ENCODE data around the gene ALDH1L1.

ALDH1L1 gene

DNA sequence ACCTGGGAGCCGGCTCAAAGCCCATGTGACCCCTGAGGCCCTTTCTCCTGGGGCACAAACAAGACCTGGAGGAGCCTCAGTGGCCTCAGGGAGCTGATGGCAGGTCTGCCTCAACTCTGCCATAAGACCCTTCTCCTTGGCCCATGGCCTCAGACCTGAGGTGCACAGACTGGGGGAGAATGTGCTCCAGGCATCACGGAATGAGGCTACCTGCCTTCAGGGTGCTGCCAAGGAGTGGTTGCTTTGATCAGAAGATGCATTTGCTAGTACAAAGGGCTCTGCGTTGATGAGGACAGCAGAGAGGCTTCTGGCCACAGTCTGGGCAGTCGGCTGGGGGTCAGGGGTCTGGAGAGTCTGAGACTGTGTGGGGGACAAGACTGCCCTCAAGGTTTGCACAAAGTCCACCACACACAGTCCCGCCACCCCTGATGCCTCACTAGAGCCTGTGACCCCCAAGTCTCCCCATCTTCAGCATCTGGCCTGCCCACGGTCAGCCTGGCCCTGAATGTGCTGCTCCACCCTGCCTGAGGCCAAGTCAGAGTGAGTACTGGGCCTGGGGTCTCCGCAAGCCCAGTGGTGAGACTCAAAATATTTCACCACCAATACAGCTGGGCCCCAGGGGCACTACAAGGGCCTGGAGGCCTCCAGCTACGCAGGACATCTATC lies 26.6 kb downstream of the ALDH1L1 start:
- DNase-seq: no peak

DNA sequence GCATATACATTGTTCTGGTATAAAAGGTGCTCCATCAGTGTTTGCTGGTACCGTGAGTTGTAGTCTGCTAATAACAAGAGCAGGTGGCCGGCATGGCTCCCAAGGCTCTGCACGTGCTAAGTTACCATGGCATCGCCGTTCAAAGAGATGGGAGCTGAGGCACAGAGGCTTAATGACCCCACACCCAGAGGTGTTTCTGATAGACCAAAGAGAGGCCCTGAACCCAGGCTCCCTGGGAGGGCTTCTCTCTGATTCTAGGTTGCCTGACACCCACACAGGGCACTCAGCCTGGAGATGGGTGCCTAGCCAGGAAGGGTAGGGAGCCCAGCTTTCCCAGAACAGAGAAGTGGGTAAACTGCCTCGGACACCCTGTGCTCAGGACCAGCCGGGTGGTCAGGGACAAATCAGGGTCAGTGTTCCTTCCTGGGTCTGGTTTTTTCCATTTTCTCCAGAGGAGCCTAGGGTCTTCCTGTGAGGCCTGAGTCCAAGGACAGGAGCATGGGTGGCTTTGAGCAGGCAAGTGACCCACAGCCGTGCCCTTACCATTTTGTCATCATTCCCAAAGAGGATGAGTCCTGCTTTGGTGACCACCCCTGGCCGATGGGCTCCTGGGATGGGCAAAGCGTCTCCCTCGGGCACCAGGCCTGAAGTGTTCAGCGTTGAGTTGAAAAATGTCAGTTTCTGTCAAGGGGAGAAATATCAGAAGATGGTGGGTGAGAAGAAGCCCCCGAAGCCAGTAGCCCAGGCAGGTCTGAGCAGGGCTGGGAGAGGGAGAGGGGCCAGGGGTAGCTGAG lies 27.3 kb downstream of the ALDH1L1 start:
- no peak for DNase-seq

DNA sequence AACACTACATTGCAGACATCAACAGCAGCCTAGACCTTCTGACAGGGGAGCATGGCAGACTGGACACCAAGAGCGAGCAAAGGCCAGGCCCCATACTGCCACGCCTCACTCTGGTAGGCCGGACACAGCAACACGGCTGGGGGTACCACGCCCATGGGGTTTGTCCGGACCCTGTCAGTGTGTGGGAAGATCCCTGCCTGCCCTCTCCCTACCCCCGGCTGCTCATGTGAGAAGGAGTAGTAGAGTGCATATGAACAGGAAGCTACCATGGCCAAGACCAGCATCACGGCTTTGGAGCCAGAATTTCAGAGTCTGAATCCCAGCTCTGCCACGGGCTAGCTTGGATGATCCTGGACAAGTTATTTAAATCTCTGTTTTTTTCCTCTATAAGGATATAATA lies 27.9 kb downstream of the ALDH1L1 start:
- DNase-seq: no peak

DNA sequence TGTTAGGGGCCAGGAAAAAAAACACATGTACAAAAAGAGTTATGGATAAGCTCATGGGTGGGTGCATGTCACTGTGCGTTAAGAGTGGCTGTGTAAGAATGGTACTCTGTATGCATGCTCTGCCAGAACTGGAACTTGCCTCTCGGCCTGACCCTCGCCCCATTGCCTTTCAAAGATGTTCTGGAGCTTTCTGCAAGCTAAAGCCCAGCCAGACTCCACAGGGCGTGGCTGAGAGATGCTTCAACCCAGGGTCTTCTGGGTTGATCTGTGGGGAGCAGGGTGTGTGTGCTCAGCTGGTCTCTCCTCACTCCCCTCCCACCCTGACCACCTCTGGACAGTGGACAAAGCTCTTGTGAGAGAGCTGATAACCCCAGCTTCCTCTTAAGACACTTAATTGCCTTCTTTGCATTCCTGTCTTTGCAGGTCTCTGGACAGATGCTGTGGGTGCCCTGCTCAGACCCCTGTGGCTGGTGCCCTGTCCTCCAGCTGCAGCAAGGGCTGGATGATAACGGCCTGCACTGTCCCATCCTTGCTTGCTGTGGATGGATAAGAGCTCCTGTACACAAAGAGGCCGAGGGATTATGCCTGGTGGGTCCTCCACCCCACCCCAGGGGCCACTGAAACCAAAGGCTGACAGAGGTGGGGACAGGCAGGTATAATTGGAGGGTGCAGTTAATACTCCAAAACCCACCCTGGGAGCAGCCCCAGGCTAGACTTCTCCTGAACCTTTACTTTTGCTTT lies 28.7 kb downstream of the ALDH1L1 start:
- DNase-seq: no peak

DNA sequence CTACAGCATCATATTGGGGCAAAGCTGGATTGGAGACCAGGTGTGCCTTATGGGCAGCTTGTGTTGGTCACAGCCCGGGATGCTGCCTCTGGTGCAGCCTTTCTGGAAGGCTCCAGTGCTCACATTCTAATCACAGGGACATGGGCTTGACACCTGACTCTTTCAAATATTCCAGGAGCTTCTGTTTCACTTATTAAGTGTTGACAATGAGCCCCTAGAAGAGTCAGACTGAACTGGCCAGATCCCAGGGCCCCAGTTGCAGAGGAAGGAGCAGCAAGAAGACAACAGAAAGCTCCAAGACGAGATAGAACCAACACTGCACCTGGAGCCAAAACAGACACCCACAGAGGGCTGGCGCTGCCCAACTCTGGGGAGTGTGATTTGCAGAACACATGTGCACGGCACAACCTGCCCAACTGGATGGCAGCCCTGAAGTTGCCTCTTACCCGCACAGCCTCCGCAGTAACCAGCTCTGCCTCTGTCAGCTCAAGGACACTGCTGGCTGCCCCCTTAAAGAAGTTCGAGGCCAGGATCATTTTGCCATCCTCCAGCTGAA lies 30.3 kb downstream of the ALDH1L1 start:
- no peak for DNase-seq

DNA sequence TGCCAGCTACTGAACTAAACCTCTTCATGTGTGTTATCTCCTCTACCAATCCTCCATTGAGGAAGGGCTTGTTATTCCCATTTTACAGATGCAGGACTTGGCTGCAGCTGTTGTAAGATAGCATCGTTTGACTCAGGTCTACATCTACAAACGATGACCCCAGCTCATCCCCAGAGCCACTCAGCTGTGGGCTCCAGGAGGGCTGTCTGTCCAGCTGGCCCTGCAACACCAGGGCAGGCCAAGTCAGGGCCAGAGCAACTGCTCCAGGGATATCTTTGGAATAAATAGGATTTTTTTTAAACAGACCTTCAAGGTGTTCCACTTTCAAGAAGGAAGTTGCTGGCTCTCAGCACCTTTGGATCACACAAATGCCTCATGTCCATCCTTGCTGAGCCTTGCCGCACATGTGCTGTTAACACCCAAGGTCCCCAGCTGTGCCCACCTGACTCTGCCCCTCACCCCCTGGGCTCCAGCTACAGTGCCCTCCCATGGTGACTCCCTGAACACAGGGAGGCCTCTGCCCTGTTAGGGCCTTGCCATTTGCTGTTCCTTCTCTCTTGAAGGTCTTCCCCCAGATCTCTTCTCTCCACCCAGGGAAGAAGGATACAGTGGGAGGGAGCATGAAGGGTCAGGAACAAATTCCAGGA lies 31.0 kb downstream of the ALDH1L1 start:
- DNase-seq: no peak

DNA sequence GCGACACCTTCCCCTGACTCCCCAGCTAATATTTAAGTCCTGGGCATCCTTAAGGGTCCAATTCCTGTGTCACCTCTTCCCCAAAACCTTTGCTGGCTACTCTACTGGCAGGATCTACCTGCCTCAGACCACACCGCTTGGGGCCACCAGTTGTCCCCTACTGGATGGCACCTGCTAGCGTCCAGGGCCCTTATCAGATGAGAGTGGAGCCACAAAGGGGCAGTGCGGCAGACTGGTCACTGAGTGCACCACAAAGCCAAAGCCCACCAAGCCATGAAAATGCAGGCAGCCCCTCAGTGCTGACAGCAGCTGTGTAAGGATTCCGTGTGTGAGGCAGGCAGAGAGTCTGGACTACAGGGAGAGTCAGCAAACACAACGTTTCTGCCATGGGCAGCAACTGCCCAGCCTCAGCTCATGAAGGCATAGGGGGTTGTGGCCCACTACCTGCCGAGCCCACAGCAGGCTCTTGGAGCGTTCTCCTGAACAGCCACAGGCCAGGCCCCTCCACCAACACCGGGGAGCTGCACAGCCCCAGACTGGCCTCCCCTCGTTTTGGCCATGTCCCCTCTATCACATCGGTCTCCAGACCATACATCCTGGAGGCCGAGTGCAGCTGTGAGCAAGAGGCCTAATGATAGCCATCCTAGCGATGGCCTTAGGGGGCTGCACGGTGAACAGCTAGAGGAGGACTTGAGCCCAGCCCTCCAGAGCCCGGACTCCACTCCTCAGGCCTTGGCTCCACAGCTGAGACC lies 32.3 kb downstream of the ALDH1L1 start:
- DNase-seq: no peak

DNA sequence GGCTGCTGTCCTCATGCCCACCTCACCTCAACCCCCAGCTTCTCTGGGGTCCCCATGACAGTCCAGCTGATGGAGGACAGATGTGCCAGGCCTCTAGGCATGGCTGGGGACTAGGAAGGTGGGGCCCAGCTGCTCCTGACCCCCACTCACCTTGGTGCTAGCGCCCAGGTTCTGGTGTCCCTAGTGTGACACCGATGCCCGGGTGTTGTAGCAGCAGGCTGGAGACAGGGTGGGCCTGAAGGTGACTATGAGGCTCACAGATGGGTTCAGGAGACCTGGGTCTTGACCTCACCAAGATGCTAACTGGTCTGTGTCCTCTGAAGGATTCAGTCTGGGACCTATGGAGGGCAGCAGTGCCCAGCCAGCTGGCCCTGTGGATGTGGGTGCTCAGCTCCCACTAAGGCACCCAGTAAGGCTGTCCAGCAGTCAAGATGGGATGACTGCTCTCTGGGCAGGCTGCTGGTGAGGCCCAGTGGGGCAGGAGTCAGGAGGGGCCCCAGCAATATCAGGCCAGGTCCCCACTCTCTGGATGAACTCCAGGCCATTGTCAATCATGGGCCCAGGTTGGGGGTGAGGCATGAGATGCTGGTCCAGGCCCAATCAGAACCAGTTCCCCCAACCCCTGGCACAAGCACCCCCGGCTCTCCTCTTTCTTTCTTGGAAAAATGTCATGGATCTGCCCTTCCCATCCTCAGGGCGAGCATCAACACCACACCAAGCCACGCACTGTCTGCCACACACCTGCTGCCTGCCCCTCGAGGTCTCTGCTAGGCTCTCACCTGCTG lies 33.0 kb downstream of the ALDH1L1 start:
- DNase-seq: no peak

DNA sequence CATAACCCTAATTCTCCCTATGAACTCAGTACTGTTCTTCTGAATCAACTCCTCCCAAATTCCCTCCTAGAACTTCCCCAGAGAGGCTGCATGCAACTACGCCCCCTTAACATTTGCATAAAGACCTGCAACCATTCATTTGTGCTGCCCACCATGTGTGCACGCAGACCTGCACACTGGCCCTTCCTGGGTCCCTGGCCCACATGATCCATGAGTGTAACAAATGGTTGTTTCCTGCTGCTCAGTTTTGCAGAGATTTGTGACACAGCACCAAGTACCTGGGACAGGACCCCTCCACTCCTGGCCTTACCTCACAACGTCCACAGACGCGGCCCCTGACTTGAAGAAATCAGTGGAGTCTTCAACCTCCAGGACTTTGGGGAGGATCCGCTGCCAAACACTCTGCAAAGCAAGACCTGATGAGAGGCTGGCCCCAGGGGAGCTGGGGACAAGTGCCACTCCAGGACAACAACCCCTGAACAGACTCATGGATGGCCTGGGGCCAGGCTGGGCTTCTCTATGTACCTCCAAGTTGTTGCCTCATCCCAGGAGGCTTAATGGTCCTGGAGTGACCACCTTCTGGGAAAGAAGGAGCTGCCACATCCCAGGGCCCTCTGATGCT lies 33.8 kb downstream of the ALDH1L1 start:
- no peak for DNase-seq

DNA sequence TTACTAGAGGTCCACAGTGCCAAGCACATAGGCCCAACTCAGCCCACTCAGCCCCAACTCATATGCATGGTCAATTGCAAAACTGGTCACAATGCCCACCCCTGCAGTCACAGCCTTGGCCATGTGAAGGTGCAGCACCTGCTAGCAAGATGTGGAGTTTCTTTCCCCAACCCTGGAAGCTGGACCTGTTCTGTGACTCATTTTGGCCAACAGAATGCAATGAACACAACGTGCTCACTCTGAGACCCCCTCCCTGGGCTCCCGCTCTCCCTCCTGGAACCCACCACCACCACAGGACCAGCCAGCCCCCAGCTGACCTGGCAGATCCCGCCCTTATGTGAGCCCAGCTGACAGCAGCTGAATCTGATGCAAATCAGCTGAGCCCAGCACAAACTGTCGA lies 34.4 kb downstream of the ALDH1L1 start:
- DNase-seq: no peak

DNA sequence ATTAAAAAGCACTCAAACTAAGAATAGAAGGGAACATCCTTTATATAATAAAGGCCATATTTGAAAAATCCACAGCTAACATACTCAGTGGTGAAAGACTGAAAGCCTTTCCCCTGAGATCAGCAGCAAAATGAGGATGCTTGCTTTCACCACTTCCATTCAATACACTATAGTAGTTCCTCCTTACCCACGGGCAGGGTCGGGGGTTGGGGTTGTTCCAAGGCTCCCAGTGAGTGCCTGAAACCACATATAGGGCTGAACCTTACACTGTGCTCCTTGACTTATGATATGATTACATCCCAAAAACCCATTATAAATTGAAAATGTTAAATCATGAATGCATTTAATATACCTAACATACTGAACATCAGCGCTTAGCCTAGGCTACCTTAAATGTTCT lies 37.7 kb downstream of the ALDH1L1 start:
- no peak for DNase-seq

DNA sequence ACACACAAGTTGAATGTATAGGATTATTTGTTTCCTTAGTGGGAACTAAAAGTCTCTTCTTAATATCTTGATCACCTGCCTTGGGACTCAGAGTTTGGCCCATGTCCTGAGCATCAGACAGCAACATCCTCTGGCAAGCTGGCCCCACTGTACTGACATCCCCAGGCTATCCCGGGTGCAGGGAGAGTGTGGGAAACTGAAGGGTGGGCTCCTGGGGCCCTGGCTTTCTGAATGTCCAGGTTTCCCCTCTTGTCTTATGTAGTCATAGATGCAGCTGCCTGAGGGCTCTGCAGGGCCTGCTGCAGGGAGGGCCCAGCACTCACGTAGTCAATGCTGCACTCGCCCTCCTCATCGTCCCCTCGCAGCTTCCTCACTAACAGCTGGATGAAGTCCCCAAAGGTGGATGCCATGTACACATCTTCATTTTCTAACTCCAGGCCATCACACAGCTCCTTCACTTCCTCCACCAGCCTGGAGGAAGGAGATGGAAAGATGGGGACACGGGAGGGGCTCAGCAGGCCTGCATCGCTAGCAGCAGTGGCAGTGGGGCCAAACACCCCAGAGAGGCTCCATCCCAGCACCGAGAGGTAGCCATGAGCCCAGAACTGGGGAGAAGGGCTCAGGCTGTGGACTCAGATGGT lies 42.8 kb downstream of the ALDH1L1 start:
- no peak for DNase-seq

DNA sequence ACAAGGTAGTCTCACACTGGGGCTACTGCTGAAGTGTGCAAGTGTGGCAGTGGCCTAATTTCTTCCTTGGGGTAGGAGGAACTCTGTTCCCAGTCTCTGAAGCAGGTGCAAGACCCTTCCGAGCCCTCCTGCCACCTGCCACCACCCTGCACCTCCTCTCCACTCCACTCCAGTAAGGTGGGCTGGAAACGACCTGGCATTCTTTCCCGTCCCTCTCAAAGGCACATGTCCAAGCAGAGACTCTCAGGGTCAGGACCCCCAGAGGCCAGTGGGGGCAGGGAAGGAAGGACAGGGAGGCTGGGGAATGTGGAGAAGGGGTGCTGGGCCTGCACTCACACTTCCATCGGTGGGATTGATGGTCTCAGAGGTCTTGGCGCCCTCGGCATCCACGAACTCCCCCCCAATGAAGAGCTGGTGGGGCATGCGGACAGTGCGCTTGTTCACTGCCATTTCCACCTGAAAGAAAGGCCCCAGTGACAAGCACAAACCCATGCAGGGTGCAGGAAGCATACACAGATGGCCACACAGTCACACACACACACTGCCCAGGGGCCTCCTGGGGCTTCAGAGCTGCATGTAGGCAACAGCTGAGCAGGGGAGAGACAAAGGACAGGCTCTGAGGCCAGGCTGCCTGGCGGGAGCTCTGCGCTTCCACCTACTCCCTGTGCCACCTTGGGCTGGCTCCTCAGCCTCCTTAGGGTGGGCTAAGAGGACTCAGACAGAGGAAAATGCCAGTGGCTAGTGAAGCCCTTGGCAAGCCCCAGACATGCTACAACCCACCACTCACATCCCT lies 43.8 kb downstream of the ALDH1L1 start:
- no peak for DNase-seq

DNA sequence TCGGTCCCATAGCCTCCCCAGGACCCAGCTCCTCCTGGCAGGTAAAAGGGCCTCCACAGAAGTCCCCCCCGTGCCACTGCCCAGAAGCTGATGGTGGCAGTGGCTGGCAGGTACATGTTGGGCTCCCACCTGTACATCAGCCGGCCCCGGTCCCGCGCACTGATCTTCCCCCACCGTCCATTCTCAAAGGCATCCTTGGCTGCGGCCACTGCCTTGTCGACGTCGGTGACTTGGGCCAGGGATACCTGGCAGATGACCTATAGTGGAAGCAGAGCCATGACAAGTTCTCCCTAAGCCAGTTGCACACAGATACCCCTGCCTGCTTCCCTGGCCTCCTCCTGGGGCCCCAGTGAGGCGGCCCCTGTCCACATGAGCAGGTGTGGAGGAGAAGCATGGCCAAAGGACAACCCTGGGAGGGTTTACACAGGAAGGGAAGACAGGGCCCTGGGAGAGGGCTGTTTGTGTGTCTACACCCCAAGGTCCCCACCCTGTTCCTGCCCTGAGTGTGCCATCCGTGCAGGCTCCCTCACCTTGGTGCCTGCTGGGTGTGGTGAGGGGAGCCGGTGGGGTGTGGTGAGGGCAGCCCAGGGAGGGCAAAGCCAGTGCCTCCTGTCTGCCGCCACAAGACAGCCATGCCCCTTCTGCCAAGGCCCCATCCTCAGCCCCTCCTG lies 44.8 kb downstream of the ALDH1L1 start:
- DNase-seq: no peak

DNA sequence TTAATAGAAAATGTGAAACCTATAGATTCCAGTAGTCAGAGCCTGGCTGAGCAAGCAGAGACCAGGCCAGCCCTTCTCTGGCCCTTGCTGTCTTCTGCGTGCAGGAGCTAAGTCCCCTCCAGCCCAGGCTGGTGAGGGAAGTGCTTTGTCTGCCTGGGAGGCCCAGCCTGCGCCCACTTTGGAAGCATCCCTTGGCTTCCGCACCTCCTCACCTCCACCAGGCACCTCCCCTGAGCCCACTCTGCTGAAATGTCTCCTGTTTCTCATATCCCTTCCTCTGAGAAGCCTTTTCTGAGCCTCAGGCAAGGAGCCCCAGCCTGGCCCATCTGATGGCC lies 45.3 kb downstream of the ALDH1L1 start:
- DNase-seq: no peak

DNA sequence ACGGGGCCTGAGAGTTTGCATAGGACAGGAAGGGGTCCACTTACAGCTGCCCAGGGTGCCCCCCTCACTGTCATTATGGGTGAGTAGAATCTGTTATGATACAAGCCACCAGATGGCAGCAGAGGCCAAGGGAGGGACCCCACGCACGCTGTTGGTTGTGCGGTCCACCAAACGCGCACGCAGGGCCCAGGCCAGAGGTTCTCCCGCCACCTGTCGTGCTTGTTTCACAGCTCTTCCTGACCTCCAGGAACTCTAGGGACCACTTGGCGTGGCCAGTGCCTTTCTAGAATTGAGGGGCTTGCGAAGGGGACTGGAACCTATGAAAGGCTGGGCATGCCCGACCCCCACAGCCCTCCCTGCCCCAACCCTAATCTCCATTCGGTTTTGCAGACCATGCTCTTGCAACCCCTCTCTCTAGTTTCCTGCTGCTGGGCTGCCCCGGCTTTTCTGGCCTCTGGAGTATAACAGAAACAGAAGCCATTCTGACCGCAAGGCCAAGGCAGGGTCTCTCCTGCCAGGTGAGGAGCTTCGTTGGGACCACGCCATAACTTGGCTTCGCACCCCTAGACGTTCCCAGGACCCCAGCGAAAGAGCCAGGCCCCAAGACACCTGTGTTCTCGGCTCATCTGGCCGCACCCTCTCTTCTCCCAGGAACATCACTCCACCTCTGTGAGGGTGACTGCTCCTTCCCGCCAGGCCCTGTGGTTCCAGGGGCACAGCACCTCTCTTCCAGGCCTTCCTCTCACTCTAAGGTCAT lies 46.0 kb downstream of the ALDH1L1 start:
- peak; percentile 37 for DNase-seq

DNA sequence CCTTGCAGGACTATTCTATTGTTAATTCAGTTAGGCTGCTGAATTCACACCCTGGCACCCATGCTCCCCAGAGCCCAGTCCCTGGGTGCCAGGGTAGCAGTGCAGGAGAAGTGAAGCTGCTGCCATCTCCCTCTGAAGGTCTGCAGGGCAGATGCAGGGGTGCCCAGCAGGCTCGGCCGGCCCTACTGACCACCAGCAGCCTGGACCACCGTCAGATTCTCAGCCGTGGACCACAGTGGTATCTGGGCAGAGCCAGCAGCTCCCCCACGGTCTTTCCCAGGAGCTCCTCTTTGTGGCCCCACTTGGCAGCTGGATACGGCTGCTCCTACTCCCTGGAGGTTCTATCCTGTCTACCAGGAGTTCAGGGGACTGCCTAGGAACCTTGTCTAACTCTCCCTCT lies 46.8 kb downstream of the ALDH1L1 start:
- no peak for DNase-seq

DNA sequence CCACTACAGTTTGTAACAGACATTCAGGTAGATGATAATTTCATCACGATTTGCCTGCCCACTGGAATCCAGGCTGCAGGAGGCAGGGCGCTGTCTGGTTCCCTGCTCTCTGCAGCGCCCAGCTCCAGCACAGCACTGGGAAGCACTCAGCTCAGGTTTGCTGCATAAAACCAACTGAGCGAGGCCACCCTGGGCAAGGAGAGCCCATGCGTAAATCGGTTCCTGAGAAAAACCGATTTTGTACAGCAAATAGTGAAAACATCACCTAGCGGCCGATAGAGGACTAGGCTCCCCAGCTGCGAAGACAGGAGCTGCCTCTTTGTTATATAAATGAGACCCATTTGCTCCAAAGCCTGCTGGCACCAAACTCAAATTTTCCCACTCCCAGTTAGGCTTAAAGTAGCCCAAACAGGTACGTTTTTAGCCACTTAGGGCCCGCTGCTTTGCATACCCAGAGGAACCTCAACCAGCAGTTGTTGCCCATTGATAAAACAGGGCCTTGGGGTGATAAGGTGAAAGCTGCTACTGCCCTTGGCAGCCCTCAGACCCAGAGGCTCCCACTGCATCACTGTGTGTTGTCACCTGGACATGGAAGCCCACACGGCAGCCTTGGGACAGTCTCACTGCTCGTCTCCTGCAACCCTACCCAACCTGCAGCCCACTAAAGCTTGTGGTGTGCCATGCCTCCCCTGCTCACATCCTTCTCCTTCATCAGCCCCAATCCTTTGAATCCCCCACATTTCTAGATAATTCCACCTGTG lies 47.5 kb downstream of the ALDH1L1 start:
- DNase-seq: no peak
